HG03457 (cell line): ENCODE measurements around the gene VSIG10L2.

Experiments
- ATAC-seq: cut with Tn5 transposase; IDR thresholded peaks from one replicate; pipeline ENCODE4 v1.9.1; 2021; ENCODE audit warnings: moderate number of reproducible peaks; ENCODE audit not compliant: unreplicated experiment

The VSIG10L2 gene

GRCh38 chr11:125929445-125930075 lies 16.3 kb upstream of the VSIG10L2 start:
- no peak for ATAC-seq

- no peak for ATAC-seq
Measured at GRCh38 chr11:125930076-125930450, 15.8 kb upstream of the VSIG10L2 start.

DNA sequence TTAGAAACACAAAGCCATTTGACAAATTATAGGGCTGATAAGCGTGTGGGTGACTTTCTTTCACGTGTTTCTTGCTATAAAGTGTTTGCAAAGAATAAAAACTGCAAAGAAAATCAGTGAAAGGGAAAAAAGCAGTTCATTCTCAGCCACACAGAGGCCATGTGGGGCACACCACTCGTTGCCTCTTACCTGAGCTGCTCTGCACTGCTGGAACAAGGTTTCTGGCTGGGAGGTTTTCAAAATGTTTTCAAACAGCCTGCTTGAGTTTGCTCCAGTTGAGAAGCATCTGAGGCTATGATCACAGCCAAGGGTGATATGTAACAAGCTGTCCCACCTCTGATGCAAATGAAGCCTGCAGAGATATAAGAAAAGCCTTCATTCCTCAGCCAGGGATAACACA lies 14.7 kb upstream of the VSIG10L2 start:
- no peak for ATAC-seq

GRCh38 chr11:125931668-125932067 lies 14.2 kb upstream of the VSIG10L2 start:
- ATAC-seq, result no peak

GRCh38 chr11:125932301-125932700 lies 13.5 kb upstream of the VSIG10L2 start:
- no peak for ATAC-seq

- ATAC-seq, result no peak
Measured at GRCh38 chr11:125933030-125933813, 12.6 kb upstream of the VSIG10L2 start.

DNA sequence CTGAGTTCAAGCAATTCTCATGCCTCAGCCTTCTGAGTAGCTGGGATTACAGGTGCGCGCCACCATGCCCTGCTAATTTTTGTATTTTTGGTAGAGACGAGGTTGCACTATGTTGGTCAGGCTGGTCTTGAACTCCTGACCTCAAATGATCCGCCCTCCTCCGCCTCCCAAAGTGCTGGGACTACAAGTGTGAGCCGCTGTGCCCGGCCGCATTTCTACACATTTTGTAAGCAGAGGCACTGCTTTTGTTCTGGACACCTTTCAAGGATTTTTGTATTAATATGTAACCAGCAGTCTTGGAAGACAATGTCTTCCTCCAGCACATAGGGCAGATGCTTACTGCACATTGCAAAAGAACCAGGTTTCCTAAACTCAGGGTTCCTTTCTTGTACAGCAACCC lies 11.4 kb upstream of the VSIG10L2 start:
- ATAC-seq, result no peak

DNA sequence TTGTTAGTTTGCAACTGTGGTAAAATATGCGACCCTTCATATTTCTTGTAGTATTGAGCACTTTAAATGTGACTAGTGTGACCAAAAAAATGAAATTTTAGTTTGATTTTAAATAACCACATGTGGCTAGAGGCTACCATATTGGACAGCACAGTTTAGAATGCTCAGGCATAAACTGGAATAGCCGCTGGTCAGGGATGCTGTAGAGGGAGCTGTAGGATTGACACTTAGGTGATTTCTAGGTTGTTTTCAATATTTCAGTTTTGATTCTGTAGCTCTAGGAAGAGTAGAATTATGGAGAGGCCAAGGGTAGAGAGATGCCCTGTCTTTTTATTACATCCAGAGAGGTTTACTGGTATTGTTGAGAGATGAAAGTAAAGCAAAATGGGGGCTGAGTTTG lies 10.8 kb upstream of the VSIG10L2 start:
- ATAC-seq, result no peak

DNA sequence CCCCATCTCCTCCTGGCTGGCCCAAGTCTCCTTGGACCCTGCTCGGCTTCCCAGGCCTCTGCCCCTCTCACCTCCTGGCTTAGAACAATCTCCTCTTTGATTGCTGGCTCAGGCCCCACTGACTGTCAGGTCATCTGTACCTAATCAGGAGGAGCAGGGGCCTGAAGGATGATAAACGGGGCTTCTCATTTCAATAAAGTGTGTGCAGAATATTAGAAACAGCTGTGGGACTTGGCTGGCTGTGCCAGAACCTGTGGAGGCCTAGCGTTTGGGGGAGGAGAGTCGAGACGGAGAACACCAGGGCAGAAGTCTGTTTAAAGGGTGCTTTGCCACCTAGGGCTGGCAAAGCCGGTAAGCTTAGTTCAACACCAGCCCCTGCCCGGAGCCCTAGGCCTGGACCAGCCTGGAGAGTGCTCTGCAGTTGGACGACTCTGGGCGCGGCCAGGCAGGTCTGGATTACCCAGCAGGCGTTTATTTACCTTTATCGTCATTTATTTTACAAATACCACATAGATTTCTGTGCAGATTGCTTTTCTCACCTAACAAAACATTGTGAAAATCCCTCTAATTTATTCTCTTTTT lies 10.1 kb upstream of the VSIG10L2 start:
- no peak for ATAC-seq

DNA sequence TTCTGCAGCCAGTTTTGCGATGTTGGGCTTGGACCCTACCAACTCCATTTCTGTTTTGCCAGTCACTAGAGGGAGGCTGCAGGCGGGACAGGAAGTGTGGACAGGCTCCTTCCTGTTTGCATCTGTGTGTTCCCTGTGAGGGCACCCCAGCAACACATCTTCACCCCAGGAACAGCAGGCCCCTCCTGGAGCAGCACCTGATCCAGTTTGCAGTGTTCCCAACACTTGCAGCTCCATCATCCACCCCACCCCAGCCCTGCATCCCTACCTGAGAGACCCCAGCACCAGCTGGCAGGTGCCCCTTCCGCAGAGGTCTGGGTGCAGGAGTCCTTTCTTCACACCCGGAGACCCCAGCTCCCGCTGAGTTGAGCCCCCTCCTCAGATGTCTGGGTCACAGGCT lies 7.4 kb upstream of the VSIG10L2 start:
- ATAC-seq, result no peak

- ATAC-seq, result no peak
Measured at GRCh38 chr11:125939081-125939521, 6.7 kb upstream of the VSIG10L2 start.

DNA sequence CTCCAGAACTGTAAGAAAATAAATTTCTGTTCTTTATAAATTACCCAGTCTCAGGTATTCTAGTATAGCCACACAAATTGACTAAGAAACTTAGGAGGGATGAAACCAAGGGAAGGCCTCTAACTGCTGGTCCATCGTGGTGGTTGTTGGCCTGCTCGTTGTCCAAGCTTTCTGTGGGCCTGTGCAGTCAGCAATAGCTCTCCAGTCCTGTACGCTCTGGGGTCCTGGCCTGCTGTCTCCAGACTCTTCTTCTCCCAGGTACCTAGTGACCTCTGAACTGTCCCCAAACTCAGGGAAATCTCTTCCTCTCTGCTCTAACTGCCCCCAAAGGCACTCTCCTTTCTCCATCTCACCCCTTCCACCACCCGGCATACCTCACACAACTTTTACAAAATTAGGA lies 5.7 kb upstream of the VSIG10L2 start:
- ATAC-seq, result no peak

- no peak for ATAC-seq
Measured at GRCh38 chr11:125941267-125941618, 4.6 kb upstream of the VSIG10L2 start.

- ATAC-seq, result no peak
Measured at GRCh38 chr11:125941619-125942611, 3.9 kb upstream of the VSIG10L2 start.

GRCh38 chr11:125942771-125943428 lies 2.9 kb upstream of the VSIG10L2 start:
- ATAC-seq, result no peak

DNA sequence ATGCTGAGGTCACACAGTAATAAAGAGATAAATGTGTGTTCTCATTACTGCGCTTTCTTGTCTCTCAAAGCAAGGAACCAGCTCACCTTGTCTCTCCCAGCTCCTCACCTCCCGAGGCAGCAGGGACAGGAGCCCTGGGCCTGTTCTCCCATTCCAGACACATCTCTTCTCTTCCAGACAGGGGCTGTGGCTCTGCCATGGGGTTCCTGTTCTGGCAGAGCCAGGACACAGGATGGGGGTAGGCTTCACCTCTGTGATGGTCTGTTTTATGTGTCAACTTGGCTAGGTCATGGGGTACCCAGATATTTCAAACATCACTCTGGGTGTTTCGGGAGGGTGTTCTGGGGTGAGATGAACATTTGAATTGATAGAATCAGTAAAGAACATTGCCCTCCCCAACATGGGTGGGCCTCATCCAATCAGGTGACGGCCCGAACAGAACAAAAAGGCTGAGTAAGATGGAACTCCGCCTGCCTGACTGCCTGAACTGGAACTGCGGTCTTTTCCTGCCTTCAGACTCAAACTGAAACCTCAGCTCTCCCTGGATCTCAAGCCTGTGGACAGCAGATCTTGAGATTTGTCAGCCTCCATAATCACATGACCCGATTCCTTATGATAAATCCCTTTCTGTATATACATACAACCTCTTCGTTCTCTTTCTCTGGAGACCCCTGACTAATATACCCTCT lies 2.0 kb upstream of the VSIG10L2 start:
- no peak for ATAC-seq

DNA sequence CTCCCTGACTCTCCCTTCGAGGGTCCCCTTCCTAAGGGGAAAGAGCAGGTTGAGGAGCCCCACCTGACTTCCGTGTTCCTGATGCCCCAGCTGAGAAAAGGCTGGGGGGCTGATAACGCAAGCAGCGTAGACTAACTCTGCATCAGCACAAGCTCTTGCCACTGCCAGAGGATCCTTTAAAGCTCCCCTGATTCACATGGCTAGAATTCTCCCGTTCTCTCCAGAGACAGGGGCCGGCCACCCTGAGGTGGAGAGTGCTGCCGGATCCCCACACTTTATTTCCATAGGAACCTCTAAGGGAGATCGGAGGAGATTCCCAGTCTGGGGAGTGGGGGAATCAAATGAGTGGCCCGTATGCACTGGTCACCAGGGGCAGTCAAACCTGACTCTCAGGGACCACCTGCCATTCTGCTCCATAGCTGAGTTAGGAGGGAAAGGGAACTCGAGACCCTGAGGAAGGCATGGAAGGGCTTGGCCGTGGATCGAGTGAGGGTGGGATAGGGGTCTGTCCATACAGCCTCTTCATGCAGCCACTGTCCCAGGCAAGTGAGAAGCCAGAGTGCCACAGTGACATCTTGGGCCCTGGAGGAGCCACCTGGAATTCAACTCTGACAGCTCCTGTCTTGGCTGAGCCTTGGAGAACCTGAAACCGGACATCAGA lies 1.4 kb upstream of the VSIG10L2 start:
- ATAC-seq, result no peak

DNA sequence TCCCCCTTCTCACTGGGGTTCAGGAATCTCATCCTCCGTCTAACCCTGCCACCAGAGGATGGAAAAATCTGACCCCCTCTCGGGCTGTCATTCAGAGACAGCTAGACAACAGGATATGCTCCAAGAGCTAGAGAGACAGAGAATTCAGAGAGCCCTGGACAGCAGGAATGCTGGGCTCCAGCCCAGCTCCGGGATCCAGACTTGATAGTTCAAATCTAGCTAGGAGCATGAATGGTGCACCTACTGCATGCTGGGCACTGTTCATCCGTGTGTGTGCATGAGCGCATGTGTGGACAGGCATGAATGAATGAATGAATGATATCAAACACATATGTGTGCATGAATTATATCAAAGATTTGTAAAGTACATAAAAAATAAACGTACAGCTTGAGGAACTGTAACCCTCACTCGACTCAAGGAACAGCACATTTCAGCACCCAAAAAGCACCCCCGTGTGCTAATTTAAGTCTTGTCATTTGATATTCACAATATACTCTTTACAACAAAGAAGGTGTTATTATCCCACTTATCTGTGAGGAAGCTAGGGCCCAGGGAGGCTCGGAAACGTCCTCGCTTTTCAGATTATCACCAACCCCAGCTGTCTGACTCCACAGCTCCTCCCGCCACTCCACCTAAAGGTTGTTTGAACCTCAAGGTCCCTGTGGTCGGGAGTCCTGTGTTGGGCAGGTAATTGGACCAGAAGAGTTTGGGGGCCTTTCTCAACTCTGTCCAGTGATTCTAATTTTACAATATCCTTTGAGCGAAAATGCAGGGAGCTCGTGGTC lies 640 bp upstream of the VSIG10L2 start:
- ATAC-seq, result no peak
